Activated CD8-positive, alpha-beta memory T cell treated with anti-CD3 and anti-CD28 coated beads for 36 hours (primary cell): Measurements from ENCODE around the gene NXPE3. TPM values are rescaled to one million over a fixed set of nuclear protein-coding genes. Genes with fewer than 3 reads are reported as not detected.

Source experiments
- CTCF ChIA-PET: fragments of 350-600 bp; sonication (Branson Sonifier 250); formaldehyde crosslinking; loops from one replicate; lab custom pipeline; 2021; ENCODE audit warnings: antibody characterized with exemption; lab: Charles Lee
- POLR2A ChIA-PET: fragments of 350-600 bp; sonication (Branson Sonifier 250); formaldehyde crosslinking; loops from one replicate; lab custom pipeline; 2021; ENCODE audit warnings: antibody characterized with exemption; lab: Charles Lee
- total RNA-seq, 2 experiments: library from RNA; stranded (reverse); gene quantifications; one replicate each; pipeline ENCODE4 v1.2.3, GENCODE V29; 2021

NXPE3 gene
- total RNA-seq, 2 experiments from 2014 or later: 16.3 to 16.8 TPM

DNA sequence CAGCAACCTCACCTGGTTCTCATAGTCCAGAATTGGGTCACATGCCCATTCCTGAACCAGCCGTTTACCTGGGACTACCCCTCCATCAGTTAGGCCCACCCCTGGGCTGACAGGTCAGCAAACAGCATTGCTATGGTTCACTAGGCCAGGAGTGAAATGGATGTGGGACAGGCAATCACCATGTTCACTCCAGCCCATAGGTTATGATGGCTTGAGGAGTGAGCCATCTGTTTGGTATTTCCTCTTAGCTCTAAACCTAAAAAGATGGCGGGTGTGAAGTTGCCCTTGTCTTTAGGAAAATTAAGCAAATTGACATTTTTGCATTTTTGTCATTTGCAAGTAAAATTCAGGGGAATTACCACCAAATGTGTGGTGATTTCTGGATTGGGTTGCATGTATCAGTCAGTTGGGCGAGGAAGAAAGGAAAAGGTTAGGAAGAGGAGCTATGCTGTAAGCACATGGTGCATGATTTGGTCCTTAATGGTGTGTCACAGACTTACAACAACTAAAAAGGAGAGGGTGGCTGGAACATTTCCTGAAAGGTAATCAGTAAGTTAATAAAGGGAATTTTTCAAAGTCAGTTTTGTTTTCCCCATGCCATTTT, 17.2 kb downstream of the NXPE3 start:
- ChIA-PET CTCF (no interaction called here), POLR2A (no interaction called here)

- CTCF ChIA-PET: no interaction called here
- POLR2A ChIA-PET: no interaction called here
Observed at GRCh38 chr3:101801174-101801573, 22.2 kb downstream of the NXPE3 start.

GRCh38 chr3:101802179-101802578, 23.2 kb downstream of the NXPE3 start:
- CTCF ChIA-PET: interaction anchor here (0.9 to 3.7 kb wide), 5 partner anchors 17 to 423 kb away, joined by 3 to 20 read pairs (median 3); no protein-coding TSS in a partner anchor
- POLR2A ChIA-PET: interaction anchor here (1.3 kb wide), 1 partner anchor 47 kb away, joined by 3 read pairs; the partner anchor contains the start of gene NFKBIZ

GRCh38 chr3:101803173-101803782, 24.3 kb downstream of the NXPE3 start:
- ChIA-PET CTCF (interaction anchor here (0.6 to 3.7 kb wide), 12 partner anchors 9 to 426 kb away, joined by 3 to 20 read pairs (median 4); no protein-coding TSS in a partner anchor), POLR2A (interaction anchor here (1.3 kb wide), 1 partner anchor 46 kb away, joined by 3 read pairs; the partner anchor contains the start of gene NFKBIZ)

DNA sequence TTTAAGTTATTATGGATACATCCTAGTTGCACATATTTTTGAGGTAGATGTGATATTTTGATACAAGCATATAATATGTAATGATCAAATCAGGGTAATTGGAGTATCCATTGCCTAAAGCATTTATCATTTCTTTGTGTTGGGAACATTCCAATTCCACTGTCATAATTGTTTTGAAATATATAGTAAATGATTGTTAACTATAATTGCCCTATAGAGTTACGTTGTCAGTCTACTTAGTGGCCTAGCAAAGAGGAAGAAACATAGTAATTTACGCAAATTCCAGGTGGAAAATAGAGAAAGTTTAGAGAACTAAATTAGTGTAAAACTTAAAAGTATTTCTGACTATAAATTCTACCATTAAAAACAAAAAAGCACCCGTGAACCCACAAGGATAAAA, 24.9 kb downstream of the NXPE3 start:
- POLR2A ChIA-PET: no interaction called here
- CTCF ChIA-PET: interaction anchor here (0.8 to 3.7 kb wide), 2 partner anchors 50 to 421 kb away, joined by 3 to 20 read pairs; no protein-coding TSS in a partner anchor

- CTCF ChIA-PET: no interaction called here
Observed at GRCh38 chr3:101806491-101806890, 27.5 kb downstream of the NXPE3 start.

GRCh38 chr3:101807888-101808287, 28.9 kb downstream of the NXPE3 start:
- ChIA-PET CTCF (interaction anchor here (1.0 to 1.9 kb wide), 3 partner anchors 13 to 420 kb away, joined by 3 to 11 read pairs (median 3); no protein-coding TSS in a partner anchor), POLR2A (no interaction called here)

More at GRCh38 chr3:101806491-101806890, 27.5 kb downstream of the NXPE3 start:
- POLR2A ChIA-PET: no interaction called here

GRCh38 chr3:101809178-101810021, 30.4 kb downstream of the NXPE3 start:
- ChIA-PET POLR2A (no interaction called here), CTCF (interaction anchor here (1.1 to 1.9 kb wide), 4 partner anchors 413 to 420 kb away, joined by 3 to 11 read pairs (median 5); no protein-coding TSS in a partner anchor)

GRCh38 chr3:101810022-101810418, 31.0 kb downstream of the NXPE3 start:
- POLR2A ChIA-PET: no interaction called here
- CTCF ChIA-PET: interaction anchor here (1.3 to 1.5 kb wide), 2 partner anchors 413 to 419 kb away, joined by 3 to 7 read pairs; no protein-coding TSS in a partner anchor

DNA sequence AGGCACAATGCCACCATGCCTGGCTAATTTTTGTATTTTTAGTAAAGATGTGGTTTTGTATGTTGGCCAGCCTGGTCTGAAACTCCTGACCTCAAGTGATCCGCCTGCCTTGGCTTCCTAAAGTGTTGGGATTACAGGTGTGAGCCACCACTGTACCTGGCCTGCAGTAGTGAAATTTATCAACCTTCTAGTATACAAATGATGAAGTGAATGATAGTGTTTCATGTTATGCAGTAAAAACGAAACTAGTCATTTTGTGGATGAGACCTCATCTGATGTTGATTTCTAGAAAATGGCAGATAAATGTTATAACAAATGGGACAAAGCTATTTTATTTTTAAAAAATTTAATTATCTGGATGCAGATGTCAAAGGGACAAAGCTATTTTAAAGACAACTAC, 32.9 kb downstream of the NXPE3 start:
- CTCF ChIA-PET: interaction anchor here (1.0 to 3.9 kb wide), 5 partner anchors 9 to 418 kb away, joined by 3 to 18 read pairs (median 4); no protein-coding TSS in a partner anchor
- POLR2A ChIA-PET: no interaction called here

- POLR2A ChIA-PET: no interaction called here
- CTCF ChIA-PET: interaction anchor here (1.0 to 3.9 kb wide), 4 partner anchors 10 to 417 kb away, joined by 3 to 18 read pairs (median 4); no protein-coding TSS in a partner anchor
Observed at GRCh38 chr3:101812895-101813294, 33.9 kb downstream of the NXPE3 start.

DNA sequence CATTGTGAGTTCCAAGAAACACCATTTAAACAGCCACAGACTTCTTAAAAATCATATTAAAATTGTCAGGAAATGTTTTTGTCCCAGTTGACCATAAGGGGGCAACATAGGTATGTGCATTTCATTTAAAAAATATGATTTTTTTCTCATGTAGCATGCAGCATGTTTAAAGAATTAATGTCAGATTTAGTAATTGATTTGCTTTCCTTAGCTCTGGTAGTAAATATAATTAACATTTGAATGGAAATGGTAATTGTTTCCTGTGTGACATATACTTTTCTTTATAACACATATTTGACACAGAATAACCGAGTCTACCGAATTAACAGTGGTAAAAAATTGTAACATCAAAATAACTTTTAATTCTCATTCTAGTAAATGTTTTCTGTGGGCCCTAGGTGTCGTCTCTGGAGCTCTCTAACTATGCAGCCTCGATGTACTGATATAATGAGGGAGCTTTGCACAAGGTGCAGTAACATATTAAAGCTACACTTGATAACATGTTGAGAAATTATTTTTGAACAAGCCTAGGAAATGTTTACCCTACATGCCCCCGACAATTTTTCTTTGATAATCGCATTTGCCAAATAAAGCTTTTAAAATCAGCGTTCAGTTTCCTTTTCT, 34.9 kb downstream of the NXPE3 start:
- CTCF ChIA-PET: interaction anchor here (1.0 to 3.9 kb wide), 2 partner anchors 411 to 416 kb away, joined by 4 to 18 read pairs; no protein-coding TSS in a partner anchor
- POLR2A ChIA-PET: interaction anchor here (1.0 kb wide), 1 partner anchor 43 kb away, joined by 3 read pairs; no protein-coding TSS in a partner anchor

DNA sequence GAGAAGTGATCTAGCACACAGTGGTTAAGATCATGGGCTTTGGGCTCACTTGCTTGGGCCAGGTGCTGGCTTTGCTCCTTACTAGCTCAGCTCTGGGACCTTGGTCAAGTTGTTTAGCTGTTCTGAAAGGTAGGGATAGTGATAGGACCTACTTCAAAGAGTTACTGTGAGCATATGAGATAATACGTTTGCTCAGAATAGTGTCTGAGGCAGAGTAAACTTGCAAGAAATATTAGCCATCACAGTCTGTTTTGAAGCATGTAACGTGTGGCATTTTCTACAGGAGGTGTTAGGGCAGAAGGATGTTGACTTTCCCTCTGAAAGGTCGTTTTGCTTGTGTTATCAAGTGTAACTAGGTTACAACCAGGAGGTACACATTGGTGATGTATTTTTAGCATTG, 35.8 kb downstream of the NXPE3 start:
- CTCF ChIA-PET: interaction anchor here (1.0 to 3.9 kb wide), 2 partner anchors 411 to 415 kb away, joined by 4 to 18 read pairs; no protein-coding TSS in a partner anchor
- POLR2A ChIA-PET: interaction anchor here (1.0 kb wide), 1 partner anchor 42 kb away, joined by 3 read pairs; no protein-coding TSS in a partner anchor

GRCh38 chr3:101816215-101817149, 37.5 kb downstream of the NXPE3 start:
- ChIA-PET CTCF (interaction anchor here (0.9 to 1.4 kb wide), 2 partner anchors 409 to 412 kb away, joined by 5 to 6 read pairs; no protein-coding TSS in a partner anchor), POLR2A (no interaction called here)

DNA sequence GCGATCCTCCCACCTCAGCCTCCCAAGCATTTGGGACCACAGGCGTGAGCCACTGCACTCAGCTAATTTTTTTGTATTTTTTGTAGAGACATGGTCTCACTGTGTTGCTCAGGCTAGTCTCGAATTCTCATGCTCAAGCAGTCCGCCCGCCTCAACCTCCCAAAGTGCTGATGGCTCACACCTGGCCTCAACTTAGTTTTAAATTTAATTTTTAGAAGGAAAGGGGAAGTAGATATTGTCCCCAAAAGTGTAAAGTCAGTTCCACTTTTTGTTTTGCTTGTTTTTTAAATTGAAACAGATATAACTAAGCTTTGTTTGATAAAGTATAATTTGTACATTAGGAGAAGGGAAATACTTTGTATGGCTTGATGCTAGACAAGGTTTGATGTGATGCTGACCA, 39.0 kb downstream of the NXPE3 start:
- POLR2A ChIA-PET: interaction anchor here (1.4 kb wide), 1 partner anchor 32 kb away, joined by 4 read pairs; the partner anchor contains the start of gene NFKBIZ
- CTCF ChIA-PET: interaction anchor here (1.1 kb wide), 1 partner anchor 408 kb away, joined by 3 read pairs; no protein-coding TSS in a partner anchor

- ChIA-PET CTCF (no interaction called here), POLR2A (no interaction called here)
Observed at GRCh38 chr3:101819649-101820206, 40.7 kb downstream of the NXPE3 start.

- POLR2A ChIA-PET: no interaction called here
- CTCF ChIA-PET: no interaction called here
Observed at GRCh38 chr3:101821503-101821902, 42.5 kb downstream of the NXPE3 start.
